NCI-H128 (cell line): Measurements from ENCODE around the gene TPM2.

Experiments
- DNase-seq: peaks from one replicate; lab custom pipeline; 2025; ENCODE audit not compliant: unreplicated experiment; lab: John Stamatoyannopoulos, UW

TPM2 gene

GRCh38 chr9:35718721-35719511 is 29.2 kb upstream of the TPM2 start:
- no peak for DNase-seq

GRCh38 chr9:35717132-35717870 is 27.6 kb upstream of the TPM2 start:
- DNase-seq = no peak

GRCh38 chr9:35716230-35716629 is 26.5 kb upstream of the TPM2 start:
- DNase-seq = no peak

GRCh38 chr9:35714579-35715252 is 25.0 kb upstream of the TPM2 start:
- DNase-seq = no peak

- no peak for DNase-seq
These were observed 24.4 kb upstream of the TPM2 start for GRCh38 chr9:35714123-35714522.

GRCh38 chr9:35713578-35713977 is 23.9 kb upstream of the TPM2 start:
- no peak for DNase-seq

GRCh38 chr9:35712762-35713400 is 23.2 kb upstream of the TPM2 start:
- DNase-seq = no peak

- no peak for DNase-seq
These were observed 22.0 kb upstream of the TPM2 start for GRCh38 chr9:35711501-35712428.

- DNase-seq = no peak
These were observed 21.2 kb upstream of the TPM2 start for GRCh38 chr9:35710818-35711500.

GRCh38 chr9:35708146-35708545 is 18.4 kb upstream of the TPM2 start:
- DNase-seq = no peak

DNA sequence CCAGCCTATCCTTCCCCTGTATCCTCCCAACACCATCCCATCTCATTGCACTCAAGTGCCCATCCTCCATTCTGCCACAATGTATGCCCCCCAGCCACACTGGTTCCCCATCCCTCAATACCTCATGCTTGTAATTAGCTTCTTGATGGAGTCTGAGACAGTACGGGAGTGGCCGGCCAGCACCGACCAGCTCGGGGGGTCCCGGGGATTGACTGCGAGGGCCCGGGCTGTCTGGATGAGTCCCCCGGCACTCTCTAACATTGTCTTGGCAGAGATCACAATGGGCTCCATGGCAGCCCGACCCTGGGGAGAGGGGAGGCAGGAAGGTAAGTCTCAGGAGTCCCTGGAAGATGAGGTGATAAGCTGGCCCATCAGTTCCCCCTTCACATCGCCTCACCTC is 17.2 kb upstream of the TPM2 start:
- no peak for DNase-seq

- DNase-seq = no peak
These were observed 16.2 kb upstream of the TPM2 start for GRCh38 chr9:35705836-35706430.

DNA sequence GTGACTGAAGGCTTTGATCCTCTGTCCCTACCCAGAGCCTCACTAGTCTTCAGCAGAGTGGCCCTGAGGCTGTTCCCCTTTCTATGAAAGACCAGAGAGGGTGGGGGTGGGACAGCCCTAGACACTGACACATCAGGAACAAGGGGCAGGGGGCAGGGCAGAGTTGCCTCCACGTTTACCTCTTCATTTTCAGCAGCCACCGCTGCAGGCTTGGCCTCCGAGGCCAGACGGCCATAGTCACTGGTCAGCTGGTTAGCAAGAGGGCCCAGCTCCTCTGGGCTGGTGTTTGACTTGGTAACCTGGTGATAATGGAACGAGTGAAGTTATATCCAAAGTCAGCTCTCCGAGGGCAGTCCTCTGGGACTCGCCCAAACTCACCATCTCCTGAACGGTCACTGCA is 15.6 kb upstream of the TPM2 start:
- no peak for DNase-seq

DNA sequence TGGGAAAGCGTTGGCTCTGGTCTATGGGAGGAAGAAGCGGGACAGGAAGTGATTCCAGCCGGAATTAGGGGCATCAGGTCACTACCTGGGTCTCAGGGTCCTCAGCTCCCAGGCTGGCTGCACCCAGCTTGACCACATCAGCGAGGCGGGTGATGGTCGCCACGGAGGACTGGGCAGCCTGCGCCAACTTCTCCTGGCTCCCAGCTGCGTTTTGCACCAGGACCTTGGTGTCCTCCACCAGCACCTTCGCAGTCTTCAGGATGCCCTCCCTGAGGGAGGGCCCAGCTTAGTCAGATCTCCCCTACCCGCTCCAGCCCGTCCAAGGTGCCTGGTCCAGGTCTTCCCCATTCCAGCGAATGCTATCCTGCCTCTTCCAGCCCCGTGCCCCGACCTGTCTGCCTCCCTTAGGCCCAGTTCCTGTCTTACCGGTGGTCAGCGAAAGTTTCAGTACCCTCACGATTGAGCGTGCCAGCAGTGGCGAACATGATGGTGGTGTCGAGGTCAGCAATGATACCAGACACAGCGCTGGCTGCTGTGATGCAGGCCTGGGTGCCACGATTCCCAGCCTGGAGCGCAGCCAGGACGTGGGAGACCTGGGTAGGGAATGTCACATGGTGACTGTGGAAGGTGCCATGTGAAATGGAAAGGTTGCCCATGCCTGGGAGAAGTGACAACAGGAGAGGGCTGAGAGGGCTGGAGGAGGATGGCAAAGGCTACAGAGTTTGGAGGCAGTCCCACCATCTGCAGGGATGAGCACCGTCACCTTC is 14.4 kb upstream of the TPM2 start:
- no peak for DNase-seq

- no peak for DNase-seq
These were observed 13.0 kb upstream of the TPM2 start for GRCh38 chr9:35702696-35703095.

- no peak for DNase-seq
These were observed 11.2 kb upstream of the TPM2 start for GRCh38 chr9:35700942-35701341.

DNA sequence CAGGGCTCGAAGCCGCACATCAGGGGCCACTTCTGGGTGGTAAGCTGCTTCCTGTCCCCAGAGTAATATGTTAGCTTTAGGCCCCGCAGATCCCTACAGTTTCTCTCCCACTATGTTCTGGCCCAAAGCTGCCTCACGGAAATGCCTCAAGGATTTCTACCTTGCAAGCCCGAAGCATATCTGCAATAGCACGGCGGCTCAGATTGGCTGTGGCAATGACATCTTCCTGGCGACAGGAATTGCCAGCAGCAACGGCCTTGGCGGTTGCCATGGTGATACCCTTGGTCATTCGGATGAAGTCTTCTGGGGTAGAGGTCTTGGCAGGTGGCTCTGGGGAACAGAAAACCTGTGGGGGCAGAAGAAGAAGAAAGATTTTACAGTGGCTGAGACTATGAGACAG is 10.3 kb upstream of the TPM2 start:
- DNase-seq = no peak

- DNase-seq = no peak
These were observed 8.5 kb upstream of the TPM2 start for GRCh38 chr9:35698231-35698630.

DNA sequence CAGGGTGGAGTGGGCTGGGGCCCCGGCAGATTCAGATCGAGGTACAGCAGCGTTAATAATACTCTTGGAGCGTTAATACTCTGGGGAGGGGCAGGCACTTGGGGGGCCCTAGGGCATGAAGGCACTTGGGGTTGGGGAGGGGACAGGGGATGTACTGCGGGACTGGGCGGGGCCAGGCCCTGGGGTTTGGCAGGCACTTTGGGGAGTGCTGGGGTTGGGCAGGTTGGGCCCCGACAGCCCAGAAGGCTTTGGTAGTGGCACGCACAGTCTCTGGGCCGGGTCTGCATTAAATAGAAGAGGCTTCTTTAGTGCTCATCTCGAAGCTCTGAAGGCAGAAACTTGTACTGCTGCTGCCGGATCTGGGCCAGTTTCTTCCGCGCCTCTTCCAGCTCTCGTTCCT is 7.8 kb upstream of the TPM2 start:
- DNase-seq = no peak
